ENCODE measurements around the gene TGFBR2. TPM values are rescaled to one million over a fixed set of nuclear protein-coding genes. Genes with fewer than 3 reads are reported as not detected.

Gene TGFBR2
- total and polyA plus RNA-seq, 2 donors: 128 to 161 TPM

- H3K36me3 ChIP-seq (ENCODE audit: insufficient read depth): peaks cover 5% of the 10 kb centered on the region
- DNase-seq (ENCODE audit: extremely low spot score): no peak
- WGBS: 66% methylated on average over 4 of the region's 4 CpGs
- H3K4me1 ChIP-seq (ENCODE audit: insufficient read depth): peaks cover 5% of the 10 kb centered on the region
- peak overlapping the region; percentile 27 for H3K27ac ChIP-seq (ENCODE audit: low read depth)
- H3K4me3 ChIP-seq (ENCODE audit: low read depth, low read length): no peak overlapping the region
Measured at GRCh38 chr3:30676424-30677346, 70.3 kb downstream of the TGFBR2 start.

- DNase-seq (ENCODE audit: extremely low spot score): no peak
- WGBS: 75% methylated on average over 8 of the region's 8 CpGs
- H3K4me3 ChIP-seq (ENCODE audit: low read depth, low read length): no peak overlapping the region
- no peak overlapping the region for H3K27ac ChIP-seq (ENCODE audit: low read depth)
- H3K4me1 ChIP-seq (ENCODE audit: insufficient read depth): peaks cover 9% of the 10 kb centered on the region
- H3K36me3 ChIP-seq (ENCODE audit: insufficient read depth): peaks cover 5% of the 10 kb centered on the region
Measured at GRCh38 chr3:30677347-30677685, 70.9 kb downstream of the TGFBR2 start.

GRCh38 chr3:30679045-30679444 lies 72.6 kb downstream of the TGFBR2 start:
- Histone ChIP-seq H3K4me3 (ENCODE audit: low read depth, low read length) (no peak overlapping the region), H3K27ac (ENCODE audit: low read depth) (no peak overlapping the region), H3K4me1 (ENCODE audit: insufficient read depth) (peaks cover 12% of the 10 kb centered on the region), H3K36me3 (ENCODE audit: insufficient read depth) (peaks cover 5% of the 10 kb centered on the region)
- no peak for DNase-seq (ENCODE audit: extremely low spot score)

GRCh38 chr3:30680789-30681648 lies 74.6 kb downstream of the TGFBR2 start:
- WGBS: 54% methylated on average over 18 of the region's 18 CpGs
- Histone ChIP-seq H3K4me1 (ENCODE audit: insufficient read depth) (peaks cover 12% of the 10 kb centered on the region), H3K36me3 (ENCODE audit: insufficient read depth) (peaks cover 2% of the 10 kb centered on the region), H3K27ac (ENCODE audit: low read depth) (peak overlapping the region; percentile 70), H3K4me3 (ENCODE audit: low read depth, low read length) (no peak overlapping the region)
- peak; percentile 40 for DNase-seq (ENCODE audit: extremely low spot score)

GRCh38 chr3:30681649-30682211 lies 75.3 kb downstream of the TGFBR2 start:
- peaks cover 10% of the 10 kb centered on the region for H3K4me1 ChIP-seq (ENCODE audit: insufficient read depth)
- peak overlapping the region; percentile 70 for H3K27ac ChIP-seq (ENCODE audit: low read depth)
- WGBS: 40% methylated on average over 6 of the region's 6 CpGs
- no peak overlapping the region for H3K4me3 ChIP-seq (ENCODE audit: low read depth, low read length)
- DNase-seq (ENCODE audit: extremely low spot score): no peak
- H3K36me3 ChIP-seq (ENCODE audit: insufficient read depth): peaks cover 2% of the 10 kb centered on the region

GRCh38 chr3:30682434-30683155 lies 76.2 kb downstream of the TGFBR2 start:
- WGBS: 50% methylated on average over 1 of the region's 1 CpG
- H3K4me1 ChIP-seq (ENCODE audit: insufficient read depth): peaks cover 10% of the 10 kb centered on the region

GRCh38 chr3:30683769-30684168 lies 77.4 kb downstream of the TGFBR2 start:
- peaks cover 2% of the 10 kb centered on the region for H3K36me3 ChIP-seq (ENCODE audit: insufficient read depth)
- no peak for DNase-seq (ENCODE audit: extremely low spot score)
- WGBS: 79% methylated on average over 3 of the region's 3 CpGs
- peaks cover 12% of the 10 kb centered on the region for H3K4me1 ChIP-seq (ENCODE audit: insufficient read depth)
- H3K4me3 ChIP-seq (ENCODE audit: low read depth, low read length): no peak overlapping the region
- no peak overlapping the region for H3K27ac ChIP-seq (ENCODE audit: low read depth)

More at GRCh38 chr3:30682434-30683155, 76.2 kb downstream of the TGFBR2 start:
- DNase-seq (ENCODE audit: extremely low spot score): no peak
- Histone ChIP-seq H3K4me3 (ENCODE audit: low read depth, low read length) (no peak overlapping the region), H3K36me3 (ENCODE audit: insufficient read depth) (peaks cover 2% of the 10 kb centered on the region), H3K27ac (ENCODE audit: low read depth) (peak overlapping the region; percentile 34)

- DNase-seq (ENCODE audit: extremely low spot score): no peak
- no peak overlapping the region for H3K4me3 ChIP-seq (ENCODE audit: low read depth, low read length)
- no peak overlapping the region for H3K27ac ChIP-seq (ENCODE audit: low read depth)
- peaks cover 16% of the 10 kb centered on the region for H3K4me1 ChIP-seq (ENCODE audit: insufficient read depth)
- 28% methylated on average over 3 of the region's 3 CpGs for WGBS
- peaks cover 2% of the 10 kb centered on the region for H3K36me3 ChIP-seq (ENCODE audit: insufficient read depth)
Measured at GRCh38 chr3:30684356-30684755, 78.0 kb downstream of the TGFBR2 start.

GRCh38 chr3:30685267-30685667 lies 78.9 kb downstream of the TGFBR2 start:
- WGBS: 90% methylated on average over 2 of the region's 2 CpGs
- H3K36me3 ChIP-seq (ENCODE audit: insufficient read depth): no peaks in the 10 kb centered on the region
- no peak overlapping the region for H3K27ac ChIP-seq (ENCODE audit: low read depth)
- no peak for DNase-seq (ENCODE audit: extremely low spot score)
- no peak overlapping the region for H3K4me3 ChIP-seq (ENCODE audit: low read depth, low read length)
- peaks cover 16% of the 10 kb centered on the region for H3K4me1 ChIP-seq (ENCODE audit: insufficient read depth)

GRCh38 chr3:30686176-30686575 lies 79.8 kb downstream of the TGFBR2 start:
- Histone ChIP-seq H3K36me3 (ENCODE audit: insufficient read depth) (no peaks in the 10 kb centered on the region), H3K4me3 (ENCODE audit: low read depth, low read length) (no peak overlapping the region), H3K27ac (ENCODE audit: low read depth) (no peak overlapping the region), H3K4me1 (ENCODE audit: insufficient read depth) (peaks cover 13% of the 10 kb centered on the region)
- DNase-seq (ENCODE audit: extremely low spot score): no peak
- 78% methylated on average over 2 of the region's 2 CpGs for WGBS

GRCh38 chr3:30686799-30687198 lies 80.4 kb downstream of the TGFBR2 start:
- Histone ChIP-seq H3K4me3 (ENCODE audit: low read depth, low read length) (no peak overlapping the region), H3K27ac (ENCODE audit: low read depth) (no peak overlapping the region), H3K4me1 (ENCODE audit: insufficient read depth) (peaks cover 12% of the 10 kb centered on the region), H3K36me3 (ENCODE audit: insufficient read depth) (no peaks in the 10 kb centered on the region)
- no peak for DNase-seq (ENCODE audit: extremely low spot score)
- WGBS: 81% methylated on average over 2 of the region's 2 CpGs

- Histone ChIP-seq H3K4me1 (ENCODE audit: insufficient read depth) (peaks cover 9% of the 10 kb centered on the region), H3K4me3 (ENCODE audit: low read depth, low read length) (no peak overlapping the region)
Measured at GRCh38 chr3:30687930-30688570, 81.6 kb downstream of the TGFBR2 start.

More at GRCh38 chr3:30687930-30688570, 81.6 kb downstream of the TGFBR2 start:
- Histone ChIP-seq H3K36me3 (ENCODE audit: insufficient read depth) (no peaks in the 10 kb centered on the region), H3K27ac (ENCODE audit: low read depth) (no peak overlapping the region)
- WGBS: 84% methylated on average over 8 of the region's 8 CpGs
- DNase-seq (ENCODE audit: extremely low spot score): no peak
